ENCODE data around the gene ECM2.

ECM2 gene

DNA sequence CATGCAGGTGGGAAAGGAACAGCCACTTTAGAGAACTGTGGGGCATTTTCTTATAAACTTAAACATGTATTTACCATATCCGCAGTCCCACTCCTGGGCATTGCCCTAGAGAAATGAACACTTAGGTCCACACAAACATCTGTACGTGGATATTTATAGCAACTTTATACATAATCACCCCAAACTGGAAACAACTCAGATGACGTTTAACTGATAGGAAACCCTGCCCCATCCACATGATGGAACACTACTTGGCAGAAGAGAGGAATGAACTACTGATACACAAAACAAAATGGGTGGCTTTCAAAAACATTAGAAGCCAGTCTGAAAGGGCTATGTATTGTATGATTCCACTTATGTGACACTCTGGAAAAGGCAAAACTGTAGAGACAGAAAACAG is 22.4 kb downstream of the ECM2 start:
- no peaks in the 10 kb centered on the region for H3K36me3 ChIP-seq (ENCODE audit: control insufficient read depth, insufficient read depth, low read length)
- no peak overlapping the region for H3K4me3 ChIP-seq (ENCODE audit: extremely low read depth, insufficient read depth, low read length, poor library complexity, severe bottlenecking)
- WGBS, 2 experiments (ENCODE audit: insufficient coverage in 2 of 2): 79 to 94% methylated on average over 2 of the region's 3 CpGs
- H3K9me3 ChIP-seq (ENCODE audit: control insufficient read depth, low read length): no peaks in the 10 kb centered on the region
- H3K4me1 ChIP-seq (ENCODE audit: control insufficient read depth, insufficient read depth, low read length, poor library complexity, severe bottlenecking): no peaks in the 10 kb centered on the region
- H3K27ac ChIP-seq (ENCODE audit: low read depth, low read length, severe bottlenecking): no peak overlapping the region

DNA sequence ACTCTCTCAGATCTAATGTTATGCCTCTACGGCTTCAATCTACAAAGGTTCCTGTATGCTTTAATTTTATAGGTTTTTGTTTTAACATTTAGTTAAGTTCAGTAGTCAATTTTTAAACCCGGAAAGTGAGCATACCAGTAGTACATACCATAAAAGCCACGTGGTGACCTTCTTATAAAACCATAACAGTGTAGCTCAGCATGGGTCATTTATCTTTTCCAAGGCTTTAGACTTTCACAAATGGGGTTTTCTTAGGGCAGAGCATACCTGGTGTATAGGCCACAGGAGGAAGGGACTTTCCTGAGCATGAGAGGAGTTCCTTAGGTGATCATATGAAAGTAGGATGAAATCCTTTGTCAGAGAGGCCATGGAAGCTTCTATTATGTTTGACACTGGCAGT is 23.2 kb downstream of the ECM2 start:
- Histone ChIP-seq H3K36me3 (ENCODE audit: control insufficient read depth, insufficient read depth, low read length) (no peaks in the 10 kb centered on the region), H3K4me3 (ENCODE audit: extremely low read depth, insufficient read depth, low read length, poor library complexity, severe bottlenecking) (no peak overlapping the region), H3K27ac (ENCODE audit: low read depth, low read length, severe bottlenecking) (no peak overlapping the region), H3K9me3 (ENCODE audit: control insufficient read depth, low read length) (no peaks in the 10 kb centered on the region), H3K4me1 (ENCODE audit: control insufficient read depth, insufficient read depth, low read length, poor library complexity, severe bottlenecking) (peaks cover 3% of the 10 kb centered on the region)
- no CpG with 5 or more reads among the region's 3 CpGs for WGBS, 2 experiments (ENCODE audit: insufficient coverage in 2 of 2)

DNA sequence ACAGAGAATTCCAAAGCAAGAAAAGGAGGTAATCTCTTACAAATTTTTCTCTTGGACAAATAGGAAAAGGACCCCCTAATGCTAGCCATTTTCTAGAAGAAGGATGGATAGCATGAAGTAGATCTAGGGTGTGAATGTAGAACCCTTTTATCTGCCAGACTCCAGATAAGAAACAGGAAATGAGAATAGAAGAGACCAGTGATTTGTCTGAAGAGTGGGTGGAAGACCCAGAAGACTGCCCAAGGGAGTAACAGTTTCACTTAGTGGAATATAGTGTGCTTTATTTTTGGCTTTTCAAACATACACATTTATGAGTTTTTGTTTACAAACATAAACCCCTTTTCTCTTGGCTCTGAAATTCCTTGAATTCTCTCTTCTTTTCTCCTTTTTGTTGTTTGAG is 25.0 kb downstream of the ECM2 start:
- Histone ChIP-seq H3K36me3 (ENCODE audit: control insufficient read depth, insufficient read depth, low read length) (no peaks in the 10 kb centered on the region), H3K4me1 (ENCODE audit: control insufficient read depth, insufficient read depth, low read length, poor library complexity, severe bottlenecking) (peaks cover 10% of the 10 kb centered on the region), H3K4me3 (ENCODE audit: extremely low read depth, insufficient read depth, low read length, poor library complexity, severe bottlenecking) (no peak overlapping the region), H3K9me3 (ENCODE audit: control insufficient read depth, low read length) (no peaks in the 10 kb centered on the region), H3K27ac (ENCODE audit: low read depth, low read length, severe bottlenecking) (no peak overlapping the region)

DNA sequence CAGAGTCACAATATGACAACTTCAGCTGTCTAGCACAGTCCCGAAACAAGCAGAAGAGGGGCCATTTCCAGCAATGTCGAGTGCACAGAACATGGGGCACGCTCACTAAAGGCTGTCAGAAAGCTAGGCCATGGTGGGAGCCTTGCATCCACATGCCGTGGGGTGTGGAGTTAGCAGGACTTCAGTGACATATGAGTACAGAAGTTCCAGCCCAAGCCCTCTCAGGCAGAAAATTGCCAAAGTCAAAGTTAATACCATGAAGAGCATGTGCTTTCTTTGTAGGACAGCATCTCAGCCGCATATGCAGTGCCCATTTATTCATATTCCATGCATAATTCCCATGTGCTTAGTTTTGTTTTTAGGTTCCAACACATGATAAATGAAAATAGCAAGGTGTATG is 26.7 kb downstream of the ECM2 start:
- no peaks in the 10 kb centered on the region for H3K9me3 ChIP-seq (ENCODE audit: control insufficient read depth, low read length)
- 92 to 96% methylated on average over 4 to 5 of the region's 5 CpGs for WGBS, 2 experiments (ENCODE audit: insufficient coverage in 2 of 2)
- H3K4me1 ChIP-seq (ENCODE audit: control insufficient read depth, insufficient read depth, low read length, poor library complexity, severe bottlenecking): peaks cover 14% of the 10 kb centered on the region
- H3K4me3 ChIP-seq (ENCODE audit: extremely low read depth, insufficient read depth, low read length, poor library complexity, severe bottlenecking): no peak overlapping the region
- no peak overlapping the region for H3K27ac ChIP-seq (ENCODE audit: low read depth, low read length, severe bottlenecking)
- no peaks in the 10 kb centered on the region for H3K36me3 ChIP-seq (ENCODE audit: control insufficient read depth, insufficient read depth, low read length)

DNA sequence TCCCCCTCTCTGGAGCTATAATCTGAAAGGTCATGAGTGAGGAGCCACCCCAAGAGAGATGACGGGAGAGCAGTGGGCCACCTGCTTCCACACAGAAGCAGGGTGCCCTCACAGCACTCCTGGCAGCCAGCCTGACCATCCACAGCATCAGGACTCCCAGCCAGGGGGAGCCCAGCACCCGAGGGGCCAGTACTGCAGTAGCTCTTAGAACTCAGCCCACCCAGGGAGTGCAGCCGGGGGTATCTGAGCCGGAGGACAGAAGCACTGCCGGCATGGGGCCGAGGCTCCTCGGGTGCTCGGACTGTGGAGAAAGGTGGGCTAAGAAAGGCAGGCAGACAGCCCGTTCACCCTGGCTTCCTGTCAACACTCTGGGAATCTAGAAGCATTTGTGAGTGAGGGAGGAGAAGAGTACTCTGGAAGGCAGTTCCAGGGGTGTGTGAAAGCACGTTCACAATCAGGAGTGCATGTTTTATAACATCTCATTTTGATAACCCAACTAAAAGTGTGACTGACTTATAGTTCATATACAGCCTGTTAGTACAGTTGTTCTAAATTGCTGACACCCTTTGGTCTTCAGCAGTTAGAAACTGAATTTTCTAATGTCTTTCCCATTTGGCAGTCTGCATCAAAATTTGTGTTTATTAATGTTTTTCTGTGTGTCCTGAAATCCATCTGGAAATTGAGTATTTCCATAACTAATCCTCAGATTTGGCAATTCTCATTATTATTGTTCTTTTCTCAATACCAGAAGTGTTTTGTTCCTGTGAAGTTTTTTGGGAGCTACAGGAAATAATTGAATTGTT is 27.6 kb downstream of the ECM2 start:
- H3K27ac ChIP-seq (ENCODE audit: low read depth, low read length, severe bottlenecking): no peak overlapping the region
- no peaks in the 10 kb centered on the region for H3K9me3 ChIP-seq (ENCODE audit: control insufficient read depth, low read length)
- no peak overlapping the region for H3K4me3 ChIP-seq (ENCODE audit: extremely low read depth, insufficient read depth, low read length, poor library complexity, severe bottlenecking)
- H3K4me1 ChIP-seq (ENCODE audit: control insufficient read depth, insufficient read depth, low read length, poor library complexity, severe bottlenecking): peaks cover 14% of the 10 kb centered on the region
- 79 to 84% methylated on average over 9 of the region's 10 CpGs for WGBS, 2 experiments (ENCODE audit: insufficient coverage in 2 of 2)
- no peaks in the 10 kb centered on the region for H3K36me3 ChIP-seq (ENCODE audit: control insufficient read depth, insufficient read depth, low read length)

DNA sequence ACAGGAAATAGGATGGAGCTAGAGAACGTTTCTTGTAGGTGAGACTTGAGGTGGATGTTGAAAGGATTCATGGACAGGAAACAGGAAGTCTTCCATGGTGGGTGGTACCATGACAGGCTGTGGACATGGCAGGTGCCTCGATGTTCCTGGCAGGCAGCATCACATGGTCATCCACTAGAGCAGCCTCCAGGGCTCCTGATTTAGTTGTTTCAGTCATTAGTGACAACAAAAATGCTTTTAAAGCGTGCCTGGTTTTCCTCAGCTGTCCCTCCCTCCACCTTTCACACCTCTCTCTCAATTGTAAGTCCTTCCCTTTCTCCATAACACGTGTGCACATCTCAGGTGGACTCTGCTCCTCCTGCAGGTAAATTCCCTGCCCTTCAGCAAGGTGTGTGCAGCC is 28.3 kb downstream of the ECM2 start:
- H3K36me3 ChIP-seq (ENCODE audit: control insufficient read depth, insufficient read depth, low read length): no peaks in the 10 kb centered on the region
- 80 to 92% methylated on average over 3 to 4 of the region's 4 CpGs for WGBS, 2 experiments (ENCODE audit: insufficient coverage in 2 of 2)
- H3K4me3 ChIP-seq (ENCODE audit: extremely low read depth, insufficient read depth, low read length, poor library complexity, severe bottlenecking): no peak overlapping the region
- H3K27ac ChIP-seq (ENCODE audit: low read depth, low read length, severe bottlenecking): no peak overlapping the region
- H3K9me3 ChIP-seq (ENCODE audit: control insufficient read depth, low read length): no peaks in the 10 kb centered on the region
- peaks cover 14% of the 10 kb centered on the region for H3K4me1 ChIP-seq (ENCODE audit: control insufficient read depth, insufficient read depth, low read length, poor library complexity, severe bottlenecking)

DNA sequence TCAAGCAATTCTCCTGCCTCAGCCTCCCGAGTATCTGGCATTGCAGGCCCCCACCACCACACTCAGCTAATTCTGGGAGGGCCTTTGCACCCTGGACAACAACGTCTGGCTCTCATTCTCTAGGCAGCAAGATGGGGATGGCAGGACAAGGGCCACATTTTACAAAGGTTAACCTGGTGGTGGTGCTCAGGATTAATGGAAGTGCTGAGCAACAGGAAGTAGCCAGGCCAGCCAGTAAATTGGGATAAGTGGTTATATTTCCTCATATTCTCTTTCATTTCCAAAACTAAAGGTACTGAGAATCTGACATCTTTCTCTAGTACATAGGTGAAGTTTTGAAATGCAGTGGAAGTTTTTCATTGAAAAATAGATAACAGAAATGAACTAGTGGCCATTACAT is 28.8 kb downstream of the ECM2 start:
- 86% methylated on average over 2 of the region's 2 CpGs; no CpG with 5 or more reads in 1 of the 2 experiments for WGBS, 2 experiments (ENCODE audit: insufficient coverage in 2 of 2)
- Histone ChIP-seq H3K27ac (ENCODE audit: low read depth, low read length, severe bottlenecking) (no peak overlapping the region), H3K4me3 (ENCODE audit: extremely low read depth, insufficient read depth, low read length, poor library complexity, severe bottlenecking) (no peak overlapping the region), H3K4me1 (ENCODE audit: control insufficient read depth, insufficient read depth, low read length, poor library complexity, severe bottlenecking) (peaks cover 14% of the 10 kb centered on the region), H3K9me3 (ENCODE audit: control insufficient read depth, low read length) (no peaks in the 10 kb centered on the region), H3K36me3 (ENCODE audit: control insufficient read depth, insufficient read depth, low read length) (no peaks in the 10 kb centered on the region)

DNA sequence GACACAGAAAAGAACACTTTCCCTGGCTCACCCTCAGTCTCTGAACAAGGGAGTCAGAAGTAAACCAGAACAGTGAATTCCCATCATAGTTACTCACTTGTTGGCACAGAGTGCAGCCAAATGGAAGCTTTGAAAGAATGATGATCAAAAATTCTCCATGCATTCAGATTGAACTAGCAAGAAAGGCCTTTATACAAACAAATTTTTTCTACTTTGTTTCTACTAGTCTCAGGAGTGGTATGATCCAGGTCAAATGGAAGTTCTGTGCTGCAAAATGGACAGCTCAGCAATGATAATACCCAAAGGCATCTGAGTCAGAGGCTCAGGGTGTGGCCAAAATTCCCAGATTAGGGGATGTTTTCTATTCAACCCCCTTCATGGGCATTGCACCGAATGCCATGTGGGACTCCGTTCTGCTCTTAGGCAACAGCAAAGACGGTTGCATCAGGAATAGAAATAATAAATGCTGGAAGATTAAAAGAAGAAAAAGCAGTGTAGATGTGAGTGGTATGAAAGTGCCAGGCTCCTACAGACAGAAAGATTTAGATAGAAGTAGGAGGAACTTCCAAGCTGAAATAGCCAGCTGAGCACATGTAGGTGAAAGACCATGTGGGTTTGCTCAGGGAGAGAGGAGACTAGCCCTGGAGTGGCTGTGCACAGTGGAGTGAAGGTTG is 29.5 kb downstream of the ECM2 start:
- Histone ChIP-seq H3K4me3 (ENCODE audit: extremely low read depth, insufficient read depth, low read length, poor library complexity, severe bottlenecking) (no peak overlapping the region), H3K36me3 (ENCODE audit: control insufficient read depth, insufficient read depth, low read length) (no peaks in the 10 kb centered on the region), H3K27ac (ENCODE audit: low read depth, low read length, severe bottlenecking) (peak overlapping the region; percentile 58), H3K4me1 (ENCODE audit: control insufficient read depth, insufficient read depth, low read length, poor library complexity, severe bottlenecking) (peaks cover 14% of the 10 kb centered on the region), H3K9me3 (ENCODE audit: control insufficient read depth, low read length) (no peaks in the 10 kb centered on the region)
- 85% methylated on average over 3 of the region's 3 CpGs; no CpG with 5 or more reads in 1 of the 2 experiments for WGBS, 2 experiments (ENCODE audit: insufficient coverage in 2 of 2)

DNA sequence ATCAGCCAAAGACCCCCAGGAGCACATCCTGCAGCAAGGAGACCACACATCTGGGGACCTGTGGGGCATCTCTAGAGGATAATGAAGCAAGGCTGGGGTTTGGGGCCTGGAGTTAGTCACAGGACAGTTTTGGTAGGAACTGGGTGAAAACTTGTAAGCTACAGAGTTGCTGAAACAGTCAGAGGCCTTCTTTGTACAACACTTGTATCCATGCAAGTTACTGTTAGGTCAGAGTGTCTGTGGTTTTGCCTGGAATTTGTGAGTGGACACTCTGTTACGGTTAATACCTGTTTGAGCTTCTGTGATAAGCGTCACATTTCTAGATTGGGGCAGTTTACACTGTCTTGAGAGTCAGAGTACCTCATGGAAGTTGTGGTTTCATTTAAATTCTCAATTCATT is 30.9 kb downstream of the ECM2 start:
- Histone ChIP-seq H3K4me1 (ENCODE audit: control insufficient read depth, insufficient read depth, low read length, poor library complexity, severe bottlenecking) (peaks cover 14% of the 10 kb centered on the region), H3K9me3 (ENCODE audit: control insufficient read depth, low read length) (no peaks in the 10 kb centered on the region), H3K27ac (ENCODE audit: low read depth, low read length, severe bottlenecking) (no peak overlapping the region), H3K36me3 (ENCODE audit: control insufficient read depth, insufficient read depth, low read length) (no peaks in the 10 kb centered on the region), H3K4me3 (ENCODE audit: extremely low read depth, insufficient read depth, low read length, poor library complexity, severe bottlenecking) (no peak overlapping the region)
- WGBS, 2 experiments (ENCODE audit: insufficient coverage in 2 of 2): no CpG with 5 or more reads among the region's 2 CpGs

DNA sequence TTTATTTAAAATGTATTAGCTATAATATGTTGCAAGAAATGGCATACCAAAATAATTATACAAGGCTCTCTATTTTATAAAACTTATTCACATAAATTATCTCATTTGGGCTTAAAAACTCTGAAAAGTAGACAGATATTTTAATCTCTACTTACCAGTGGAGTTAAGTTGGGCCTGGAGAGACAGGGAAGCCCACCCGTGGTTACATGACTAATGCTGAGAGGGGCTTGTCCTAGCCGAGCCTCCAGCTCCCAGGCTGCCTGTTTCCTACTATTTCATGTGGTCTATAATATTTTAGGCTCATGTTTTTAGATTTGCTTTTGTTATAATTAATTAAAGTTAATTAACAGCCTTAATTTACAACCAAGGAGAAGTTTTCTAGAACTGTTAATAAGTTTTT is 32.6 kb downstream of the ECM2 start:
- Histone ChIP-seq H3K9me3 (ENCODE audit: control insufficient read depth, low read length) (no peaks in the 10 kb centered on the region), H3K36me3 (ENCODE audit: control insufficient read depth, insufficient read depth, low read length) (no peaks in the 10 kb centered on the region), H3K4me3 (ENCODE audit: extremely low read depth, insufficient read depth, low read length, poor library complexity, severe bottlenecking) (no peak overlapping the region), H3K27ac (ENCODE audit: low read depth, low read length, severe bottlenecking) (no peak overlapping the region), H3K4me1 (ENCODE audit: control insufficient read depth, insufficient read depth, low read length, poor library complexity, severe bottlenecking) (peaks cover 14% of the 10 kb centered on the region)
- 70% methylated on average over 2 of the region's 2 CpGs; no CpG with 5 or more reads in 1 of the 2 experiments for WGBS, 2 experiments (ENCODE audit: insufficient coverage in 2 of 2)

All from mesodermal cell (in vitro differentiated cells).